Left kidney (tissue), 8 donors: ENCODE data around the gene OR9Q1. TPM values are rescaled to one million over a fixed set of nuclear protein-coding genes. Genes with fewer than 3 reads are reported as not detected.
"Not testable (repeated sequence)": the region's sequence is repeated elsewhere in the genome, so short reads cannot be mapped to it uniquely, and the experiment has no call there.

Experiments used
- DNase-seq: peaks from one replicate; pipeline ENCODE4 v3.0.0-alpha.2; 2013
- long read RNA-seq, 8 donors: transcript quantifications; one replicate each; lab custom pipeline, GENCODE V29; 2026
- polyA plus RNA-seq: library from polyadenylated mRNA; unstranded; fragments of 120-200 nt; gene quantifications from one replicate; pipeline ENCODE4 v1.2.1, GENCODE V29; 2013; ENCODE audit not compliant: insufficient read length

Gene OR9Q1
- polyA plus RNA-seq = not detected
- long read RNA-seq, donor 1, partial matches to known transcripts = 0 of 1 reads
- long read RNA-seq, donor 1, other reads (novel, unspliced or antisense) = 0 of 1 reads
- long read RNA-seq, donor 2 = 0 reads
- long read RNA-seq, donor 3 = 0 reads
- long read RNA-seq, donor 4 = 0 reads
- long read RNA-seq, donor 5 = 0 reads
- long read RNA-seq, donor 6 = 0 reads
- long read RNA-seq, donor 7 = 0 reads
- long read RNA-seq, donor 8 = 0 reads

- no peak for DNase-seq
Observed at GRCh38 chr11:58023435-58023931, at the start of gene OR9Q1. Gene OR9Q1 (plus strand): TSS chr11:58023881. CDS start chr11:58179445, 155,564 bp downstream.

GRCh38 chr11:57974132-57974531 is 49.5 kb upstream of the OR9Q1 start:
- DNase-seq = no peak

GRCh38 chr11:57974848-57975601 is 48.7 kb upstream of the OR9Q1 start:
- no peak for DNase-seq

- no peak for DNase-seq
Observed at GRCh38 chr11:57977709-57978108, 46.0 kb upstream of the OR9Q1 start.

- DNase-seq = no peak
Observed at GRCh38 chr11:57978686-57979531, 44.8 kb upstream of the OR9Q1 start.

GRCh38 chr11:57979532-57980079 is 44.1 kb upstream of the OR9Q1 start:
- no peak for DNase-seq

GRCh38 chr11:57980201-57980600 is 43.5 kb upstream of the OR9Q1 start:
- DNase-seq = no peak

GRCh38 chr11:57981536-57981935 is 42.1 kb upstream of the OR9Q1 start:
- no peak for DNase-seq

- DNase-seq = no peak
Observed at GRCh38 chr11:57982776-57983175, 40.9 kb upstream of the OR9Q1 start.

- DNase-seq = no peak
Observed at GRCh38 chr11:57983191-57983590, 40.5 kb upstream of the OR9Q1 start.

GRCh38 chr11:57999523-57999922 is 24.2 kb upstream of the OR9Q1 start:
- not testable (repeated sequence) for DNase-seq

GRCh38 chr11:58000021-58000420 is 23.7 kb upstream of the OR9Q1 start:
- not testable (repeated sequence) for DNase-seq

- DNase-seq = no peak
Observed at GRCh38 chr11:58000699-58001098, 23.0 kb upstream of the OR9Q1 start.

GRCh38 chr11:58003036-58003435 is 20.6 kb upstream of the OR9Q1 start:
- no peak for DNase-seq

- no peak for DNase-seq
Observed at GRCh38 chr11:58003591-58003990, 20.1 kb upstream of the OR9Q1 start.

- DNase-seq = no peak
Observed at GRCh38 chr11:58004664-58005063, 19.0 kb upstream of the OR9Q1 start.

- DNase-seq = no peak
Observed at GRCh38 chr11:58006940-58007339, 16.7 kb upstream of the OR9Q1 start.

- no peak for DNase-seq
Observed at GRCh38 chr11:58011771-58012170, 11.9 kb upstream of the OR9Q1 start.

- peak; percentile 31 for DNase-seq
Observed at GRCh38 chr11:58024601-58025091, 965 bp downstream of the OR9Q1 start.

GRCh38 chr11:58027341-58027740 is 3.7 kb downstream of the OR9Q1 start:
- no peak for DNase-seq

- no peak for DNase-seq
Observed at GRCh38 chr11:58028687-58029411, 5.2 kb downstream of the OR9Q1 start.
